GM12878 (cell line): Measurements from ENCODE around the gene SLC34A3. TPM values are rescaled to one million over a fixed set of nuclear protein-coding genes. Genes with fewer than 3 reads are reported as not detected.
A peak's percentile ranks its signal among the peaks of the same experiment; 100 is the strongest.

Experiments used
- ATF3 ChIP-seq: IDR thresholded peaks from 2 replicates; pipeline ENCODE4 v1.6.1; 2011; ENCODE audit warnings: low read depth, mild to moderate bottlenecking, low read length, moderate library complexity, borderline replicate concordance; ENCODE audit errors: extremely low read depth
- BMI1 ChIP-seq: fragments of 450-650 bp; IDR thresholded peaks from 2 replicates; pipeline ENCODE4 v1.6.1; 2016; ENCODE audit warnings: mild to moderate bottlenecking, moderate library complexity, borderline replicate concordance
- CEBPB ChIP-seq, 2 experiments: fragments of 150-350 bp in 1 of 2; IDR thresholded peaks; 2 replicates each; pipeline ENCODE4 v1.6.1; 2012 to 2014; ENCODE audit warnings: low read depth in 2 of 2, low read length in 2 of 2, borderline replicate concordance in 1 of 2, inconsistent platforms in 1 of 2
- EP300 ChIP-seq, 2 experiments: fragments of 150-350 bp in 1 of 2; IDR thresholded peaks; 2 replicates each; pipeline ENCODE4 v1.6.1; 2011 to 2012; ENCODE audit warnings: low read depth in 2 of 2, low read length in 2 of 2, borderline replicate concordance in 1 of 2, improper control_type of control experiment in 1 of 2, inconsistent platforms in 1 of 2; ENCODE audit not compliant: control insufficient read depth in 1 of 2
- FOXM1 ChIP-seq: IDR thresholded peaks from 2 replicates; pipeline ENCODE4 v1.6.1; 2012; ENCODE audit warnings: low read depth, mild to moderate bottlenecking, inconsistent platforms, low read length, moderate library complexity
- IRF4 ChIP-seq: IDR thresholded peaks from 2 replicates; pipeline ENCODE4 v1.6.1; 2011; ENCODE audit warnings: low read depth, low read length
- JUNB ChIP-seq: IDR thresholded peaks from 2 replicates; pipeline ENCODE4 v1.6.1; 2016; ENCODE audit warnings: antibody characterized with exemption, mild to moderate bottlenecking
- MTA3 ChIP-seq: IDR thresholded peaks from 2 replicates; pipeline ENCODE4 v1.6.1; 2012; ENCODE audit warnings: low read length, inconsistent platforms, borderline replicate concordance
- NR2C1 ChIP-seq: fragments of 450-650 bp; IDR thresholded peaks from 2 replicates; pipeline ENCODE4 v1.6.1; 2017; ENCODE audit warnings: antibody characterized with exemption, mild to moderate bottlenecking, moderate library complexity
- NR2C2 ChIP-seq: IDR thresholded peaks from 2 replicates; pipeline ENCODE4 v1.6.1; 2011; ENCODE audit warnings: borderline replicate concordance, low read depth; ENCODE audit not compliant: control insufficient read depth, insufficient read length
- NRF1 ChIP-seq: conservative IDR thresholded peaks from 2 replicates; pipeline ENCODE4 v1.6.1; 2011; ENCODE audit warnings: mild to moderate bottlenecking, low read depth, low read length, improper control_type of control experiment
- RUNX3 ChIP-seq: IDR thresholded peaks from 2 replicates; pipeline ENCODE4 v1.6.1; 2012; ENCODE audit warnings: low read length, inconsistent platforms
- SMARCA5 ChIP-seq: fragments of 450-650 bp; IDR thresholded peaks from 2 replicates; pipeline ENCODE4 v1.6.1; 2017; ENCODE audit warnings: mild to moderate bottlenecking
- SPI1 ChIP-seq: IDR thresholded peaks from 2 replicates; pipeline ENCODE4 v1.6.1; 2011; ENCODE audit warnings: low read depth, mild to moderate bottlenecking, low read length, moderate library complexity, borderline replicate concordance; ENCODE audit not compliant: insufficient read depth
- SREBF2 ChIP-seq: IDR thresholded peaks from 2 replicates; pipeline ENCODE4 v1.6.1; 2012; ENCODE audit warnings: mild to moderate bottlenecking, low read length
- SRF ChIP-seq, 2 experiments: IDR thresholded peaks; 2 replicates each; pipeline ENCODE4 v1.6.1; 2011; ENCODE audit warnings: low read depth in 2 of 2, low read length in 2 of 2, mild to moderate bottlenecking in 1 of 2, moderate library complexity in 1 of 2
- USF1 ChIP-seq: IDR thresholded peaks from 2 replicates; pipeline ENCODE4 v1.6.1; 2011; ENCODE audit warnings: borderline replicate concordance, low read depth, mild to moderate bottlenecking, moderate library complexity, mixed read lengths, low read length; ENCODE audit not compliant: insufficient read depth; ENCODE audit errors: extremely low read length
- ZSCAN29 ChIP-seq: fragments of 450-650 bp; IDR thresholded peaks from 2 replicates; pipeline ENCODE4 v1.6.1; 2017; ENCODE audit warnings: mild to moderate bottlenecking, moderate library complexity
- polyA plus RNA-seq, 11 experiments: library from polyadenylated mRNA; depleted of rRNA in 4 of 11; unstranded in 6 of 11; stranded (reverse) in 5 of 11; fragments of >200 nt; fragmentation: Nextera tagmentation in 4 of 11; fragmentation: Illumina TruSeq in 1 of 11; extraction: Ambion mirVana in 4 of 11; extraction: Trizol in 1 of 11; gene quantifications; 1 replicate in 1 of 11; 2 replicates in 10 of 11; pipeline versions ENCODE4 v1.2.1 to v1.2.3, GENCODE V29; 2011 to 2016; ENCODE audit warnings: inconsistent platforms in 2 of 11, missing spikeins in 2 of 11, low read depth in 1 of 11
- total RNA-seq, 4 experiments: library from RNA; depleted of rRNA in 3 of 4; stranded (reverse); fragments of >200 nt in 3 of 4; fragmentation: Illumina TruSeq in 1 of 4; extraction: Trizol in 1 of 4; gene quantifications; 2 replicates each; pipeline versions ENCODE4 v1.2.1 to v1.2.3, GENCODE V29; 2013 to 2021
- TF ChIP-seq, protein P1 (sequence below): IDR thresholded peaks from 2 replicates; pipeline ENCODE4 v1.6.1; 2012; ENCODE audit warnings: mild to moderate bottlenecking, low read depth, low read length
- TF ChIP-seq, protein P2 (sequence below): fragments of 450-650 bp; IDR thresholded peaks from 2 replicates; pipeline ENCODE4 v1.6.1; 2017; ENCODE audit warnings: mild to moderate bottlenecking
- TF ChIP-seq, protein P3 (sequence below): fragments of 450-650 bp; IDR thresholded peaks from 2 replicates; pipeline ENCODE4 v1.6.1; 2016; ENCODE audit warnings: mild to moderate bottlenecking

Gene SLC34A3
- total and polyA plus RNA-seq, 10 of the 15 experiments (the other 5 are each of a cell fraction or from before 2014, with no cell fraction given): not detected

GRCh38 chr9:137223078-137223970 is 7.4 kb upstream of the SLC34A3 start (continued):
- TF ChIP-seq SREBF2 (peak; percentile 49; the same call in 1 of the 2 replicates), NRF1 (peak; percentile 68), NR2C1 (no peak), ZSCAN29 (no peak), CEBPB (IDR thresholded peaks at IDR 0.05; ENCODE audit: borderline replicate concordance in 1 of 2, low read depth in 2 of 2, low read length in 2 of 2) (no peak), JUNB (no peak), ATF3 (no peak), SPI1 (0 out of 2 replicates have a peak, but pooled peaks have one; percentile 17), FOXM1 (no peak), USF1 (no peak), BMI1 (no peak), EP300 (IDR thresholded peaks at IDR 0.05; ENCODE audit: borderline replicate concordance in 1 of 2, control insufficient read depth in 1 of 2, low read depth in 2 of 2, low read length in 2 of 2) (no peak), MTA3 (no peak), RUNX3 (peak; percentile 81), NR2C2 (no peak), IRF4 (no peak), SMARCA5 (0 out of 2 replicates have a peak, but pooled peaks have one; percentile 33), SRF (IDR thresholded peaks at IDR 0.05; ENCODE audit: low read depth in 2 of 2, low read length in 2 of 2) (peak in 1 of 2 experiments; percentile 22; a peak in 1 of 4 replicates)
- TF ChIP-seq, protein P1, sequence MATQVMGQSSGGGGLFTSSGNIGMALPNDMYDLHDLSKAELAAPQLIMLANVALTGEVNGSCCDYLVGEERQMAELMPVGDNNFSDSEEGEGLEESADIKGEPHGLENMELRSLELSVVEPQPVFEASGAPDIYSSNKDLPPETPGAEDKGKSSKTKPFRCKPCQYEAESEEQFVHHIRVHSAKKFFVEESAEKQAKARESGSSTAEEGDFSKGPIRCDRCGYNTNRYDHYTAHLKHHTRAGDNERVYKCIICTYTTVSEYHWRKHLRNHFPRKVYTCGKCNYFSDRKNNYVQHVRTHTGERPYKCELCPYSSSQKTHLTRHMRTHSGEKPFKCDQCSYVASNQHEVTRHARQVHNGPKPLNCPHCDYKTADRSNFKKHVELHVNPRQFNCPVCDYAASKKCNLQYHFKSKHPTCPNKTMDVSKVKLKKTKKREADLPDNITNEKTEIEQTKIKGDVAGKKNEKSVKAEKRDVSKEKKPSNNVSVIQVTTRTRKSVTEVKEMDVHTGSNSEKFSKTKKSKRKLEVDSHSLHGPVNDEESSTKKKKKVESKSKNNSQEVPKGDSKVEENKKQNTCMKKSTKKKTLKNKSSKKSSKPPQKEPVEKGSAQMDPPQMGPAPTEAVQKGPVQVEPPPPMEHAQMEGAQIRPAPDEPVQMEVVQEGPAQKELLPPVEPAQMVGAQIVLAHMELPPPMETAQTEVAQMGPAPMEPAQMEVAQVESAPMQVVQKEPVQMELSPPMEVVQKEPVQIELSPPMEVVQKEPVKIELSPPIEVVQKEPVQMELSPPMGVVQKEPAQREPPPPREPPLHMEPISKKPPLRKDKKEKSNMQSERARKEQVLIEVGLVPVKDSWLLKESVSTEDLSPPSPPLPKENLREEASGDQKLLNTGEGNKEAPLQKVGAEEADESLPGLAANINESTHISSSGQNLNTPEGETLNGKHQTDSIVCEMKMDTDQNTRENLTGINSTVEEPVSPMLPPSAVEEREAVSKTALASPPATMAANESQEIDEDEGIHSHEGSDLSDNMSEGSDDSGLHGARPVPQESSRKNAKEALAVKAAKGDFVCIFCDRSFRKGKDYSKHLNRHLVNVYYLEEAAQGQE: no peak
- TF ChIP-seq, protein P2, sequence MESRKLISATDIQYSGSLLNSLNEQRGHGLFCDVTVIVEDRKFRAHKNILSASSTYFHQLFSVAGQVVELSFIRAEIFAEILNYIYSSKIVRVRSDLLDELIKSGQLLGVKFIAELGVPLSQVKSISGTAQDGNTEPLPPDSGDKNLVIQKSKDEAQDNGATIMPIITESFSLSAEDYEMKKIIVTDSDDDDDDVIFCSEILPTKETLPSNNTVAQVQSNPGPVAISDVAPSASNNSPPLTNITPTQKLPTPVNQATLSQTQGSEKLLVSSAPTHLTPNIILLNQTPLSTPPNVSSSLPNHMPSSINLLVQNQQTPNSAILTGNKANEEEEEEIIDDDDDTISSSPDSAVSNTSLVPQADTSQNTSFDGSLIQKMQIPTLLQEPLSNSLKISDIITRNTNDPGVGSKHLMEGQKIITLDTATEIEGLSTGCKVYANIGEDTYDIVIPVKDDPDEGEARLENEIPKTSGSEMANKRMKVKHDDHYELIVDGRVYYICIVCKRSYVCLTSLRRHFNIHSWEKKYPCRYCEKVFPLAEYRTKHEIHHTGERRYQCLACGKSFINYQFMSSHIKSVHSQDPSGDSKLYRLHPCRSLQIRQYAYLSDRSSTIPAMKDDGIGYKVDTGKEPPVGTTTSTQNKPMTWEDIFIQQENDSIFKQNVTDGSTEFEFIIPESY: no peak
- TF ChIP-seq, protein P3, sequence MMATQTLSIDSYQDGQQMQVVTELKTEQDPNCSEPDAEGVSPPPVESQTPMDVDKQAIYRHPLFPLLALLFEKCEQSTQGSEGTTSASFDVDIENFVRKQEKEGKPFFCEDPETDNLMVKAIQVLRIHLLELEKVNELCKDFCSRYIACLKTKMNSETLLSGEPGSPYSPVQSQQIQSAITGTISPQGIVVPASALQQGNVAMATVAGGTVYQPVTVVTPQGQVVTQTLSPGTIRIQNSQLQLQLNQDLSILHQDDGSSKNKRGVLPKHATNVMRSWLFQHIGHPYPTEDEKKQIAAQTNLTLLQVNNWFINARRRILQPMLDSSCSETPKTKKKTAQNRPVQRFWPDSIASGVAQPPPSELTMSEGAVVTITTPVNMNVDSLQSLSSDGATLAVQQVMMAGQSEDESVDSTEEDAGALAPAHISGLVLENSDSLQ: peak; percentile 94
